D721Med (cell line): ENCODE data around the gene MXRA7.
A peak's percentile ranks its signal among the peaks of the same experiment; 100 is the strongest.
"Not testable (repeated sequence)": the region's sequence is repeated elsewhere in the genome, so short reads cannot be mapped to it uniquely, and the experiment has no call there.

Source experiments
- DNase-seq: peaks from one replicate; pipeline ENCODE4 v3.0.0; 2011; ENCODE audit warnings: low spot score; ENCODE audit not compliant: insufficient read length
- FAIRE-seq: peaks from 2 replicates; lab custom pipeline; 2011; peaks lifted over from hg19 to GRCh38; lab: Jason Lieb, UNC
- TF ChIP-seq, protein P1 (sequence below): IDR thresholded peaks from 2 replicates; pipeline ENCODE4 v1.5.1; 2012; ENCODE audit warnings: mild to moderate bottlenecking, control low read depth; ENCODE audit not compliant: insufficient read depth; ENCODE audit errors: missing control alignments

MXRA7 gene

GRCh38 chr17:76726231-76726775, 15.5 kb upstream of the MXRA7 start, which contains the start of gene JMJD6:
TSS of gene JMJD6 (minus strand) at chr17:76726606. CDS start at chr17:76726475, 131 bp downstream.
- FAIRE-seq (no peak), DNase-seq (peak; percentile 87)
- TF ChIP-seq, protein P1, sequence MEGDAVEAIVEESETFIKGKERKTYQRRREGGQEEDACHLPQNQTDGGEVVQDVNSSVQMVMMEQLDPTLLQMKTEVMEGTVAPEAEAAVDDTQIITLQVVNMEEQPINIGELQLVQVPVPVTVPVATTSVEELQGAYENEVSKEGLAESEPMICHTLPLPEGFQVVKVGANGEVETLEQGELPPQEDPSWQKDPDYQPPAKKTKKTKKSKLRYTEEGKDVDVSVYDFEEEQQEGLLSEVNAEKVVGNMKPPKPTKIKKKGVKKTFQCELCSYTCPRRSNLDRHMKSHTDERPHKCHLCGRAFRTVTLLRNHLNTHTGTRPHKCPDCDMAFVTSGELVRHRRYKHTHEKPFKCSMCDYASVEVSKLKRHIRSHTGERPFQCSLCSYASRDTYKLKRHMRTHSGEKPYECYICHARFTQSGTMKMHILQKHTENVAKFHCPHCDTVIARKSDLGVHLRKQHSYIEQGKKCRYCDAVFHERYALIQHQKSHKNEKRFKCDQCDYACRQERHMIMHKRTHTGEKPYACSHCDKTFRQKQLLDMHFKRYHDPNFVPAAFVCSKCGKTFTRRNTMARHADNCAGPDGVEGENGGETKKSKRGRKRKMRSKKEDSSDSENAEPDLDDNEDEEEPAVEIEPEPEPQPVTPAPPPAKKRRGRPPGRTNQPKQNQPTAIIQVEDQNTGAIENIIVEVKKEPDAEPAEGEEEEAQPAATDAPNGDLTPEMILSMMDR = no peak

GRCh38 chr17:76725580-76726230, 14.9 kb upstream of the MXRA7 start:
- no peak for FAIRE-seq
- DNase-seq = no peak
- TF ChIP-seq, protein P1 = no peak

GRCh38 chr17:76723812-76724211, 13.0 kb upstream of the MXRA7 start:
- DNase-seq = no peak
- no peak for FAIRE-seq
- TF ChIP-seq, protein P1 = no peak

- FAIRE-seq, DNase-seq: not testable (repeated sequence)
Observed at GRCh38 chr17:76722977-76723376, 12.2 kb upstream of the MXRA7 start.

GRCh38 chr17:76722279-76722678, 11.5 kb upstream of the MXRA7 start:
- TF ChIP-seq, protein P1 = no peak
- no peak for FAIRE-seq
- DNase-seq = no peak

- TF ChIP-seq, protein P1 = no peak
- no peak for FAIRE-seq
- no peak for DNase-seq
Observed at GRCh38 chr17:76721463-76721862, 10.7 kb upstream of the MXRA7 start.

- no peak for DNase-seq
- TF ChIP-seq, protein P1 = no peak
- FAIRE-seq = no peak
Observed at GRCh38 chr17:76720941-76721340, 10.2 kb upstream of the MXRA7 start.
